HAP-1 (cell line): Measurements from ENCODE around the gene DCT.

Source experiments
- DNase-seq, 2 experiments: peaks; one replicate each; pipeline ENCODE4 v3.0.0-alpha.2; 2016 to 2020; ENCODE audit warnings: low spot score in 2 of 2
- H3K27me3 ChIP-seq: fragments of 250-450 bp; sonication (Bioruptor Pico); 2 replicates; pipeline ENCODE4 v1.5.1; 2020; ENCODE audit warnings: low read depth, mild to moderate bottlenecking, moderate library complexity
- H3K36me3 ChIP-seq: fragments of 250-450 bp; sonication (Bioruptor Pico); replicated peaks from 2 replicates; pipeline ENCODE4 v1.5.1; 2020; ENCODE audit warnings: mild to moderate bottlenecking
- H3K4me1 ChIP-seq: fragments of 250-450 bp; sonication (Bioruptor Pico); 2 replicates; pipeline ENCODE4 v1.5.1; 2020; ENCODE audit warnings: mild to moderate bottlenecking
- H3K4me3 ChIP-seq: fragments of 250-450 bp; sonication (Bioruptor Pico); 2 replicates; pipeline ENCODE4 v1.5.1; 2020; ENCODE audit warnings: mild to moderate bottlenecking, moderate library complexity
- H3K9me3 ChIP-seq: fragments of 250-450 bp; sonication (Bioruptor Pico); 2 replicates; pipeline ENCODE4 v1.5.1; 2020; ENCODE audit warnings: mild to moderate bottlenecking, moderate library complexity
- in situ Hi-C: fragments of 300-500 bp; cut with MboI; formaldehyde crosslinking; loops from 3 replicates; pipeline ENCODE4 v1.14.3; 2020; ENCODE audit warnings: low sequenced_read_pairs, inconsistent platforms, mixed read lengths

DCT gene

DNA sequence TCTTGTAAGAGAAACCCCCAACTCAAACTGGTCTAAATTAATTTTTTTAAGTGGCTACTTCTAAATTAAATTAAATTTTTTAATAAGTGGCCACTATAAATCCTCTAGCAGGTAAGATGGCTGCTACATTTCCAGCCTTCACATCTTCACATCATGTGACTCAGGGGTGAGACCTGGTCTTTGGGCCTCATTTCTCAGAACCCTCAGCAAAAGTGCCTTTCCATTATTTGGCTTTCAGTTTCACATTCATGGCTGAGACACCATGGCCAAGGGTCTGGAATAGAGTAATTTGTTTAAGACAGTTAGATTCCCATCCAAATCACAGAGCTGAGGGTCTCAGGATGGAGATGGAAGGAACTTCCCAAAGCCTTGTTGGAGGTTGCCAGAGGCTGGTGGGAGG, 47.5 kb downstream of the DCT start:
- Histone ChIP-seq H3K27me3 (no peaks in the 10 kb centered on the region), H3K4me3 (no peak overlapping the region), H3K4me1 (peaks cover 14% of the 10 kb centered on the region), H3K9me3 (no peaks in the 10 kb centered on the region), H3K36me3 (no peaks in the 10 kb centered on the region)
- in situ Hi-C loops, result loop anchor here (25.0 kb wide), 1 partner anchor 730 kb away; no protein-coding TSS in a partner anchor
- no peak for DNase-seq

DNA sequence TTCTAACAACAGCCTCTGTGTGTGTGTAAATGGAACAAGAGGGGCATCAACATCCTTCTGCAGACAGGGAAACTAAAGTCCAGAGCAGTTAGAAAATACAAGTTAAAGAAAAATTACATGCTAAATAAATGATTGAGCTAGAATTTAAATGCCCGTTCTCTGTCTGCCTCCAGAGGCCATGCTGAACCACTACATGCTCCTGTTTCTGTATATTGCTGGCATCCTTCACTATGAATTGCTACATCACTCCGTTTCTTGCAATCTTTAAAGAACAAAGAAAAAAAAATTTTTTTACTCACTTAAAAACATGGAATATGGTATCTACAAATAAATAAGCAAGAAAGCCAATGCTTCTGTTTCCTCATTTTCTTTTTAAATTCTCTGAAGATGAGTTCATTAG, 47.9 kb downstream of the DCT start:
- Histone ChIP-seq H3K4me3 (no peak overlapping the region), H3K36me3 (no peaks in the 10 kb centered on the region), H3K9me3 (no peaks in the 10 kb centered on the region), H3K27me3 (no peaks in the 10 kb centered on the region), H3K4me1 (peaks cover 14% of the 10 kb centered on the region)
- in situ Hi-C loops, result loop anchor here (25.0 kb wide), 1 partner anchor 731 kb away; no protein-coding TSS in a partner anchor
- DNase-seq, result no peak

- Histone ChIP-seq H3K9me3 (no peaks in the 10 kb centered on the region), H3K4me3 (no peak overlapping the region), H3K27me3 (peaks cover 7% of the 10 kb centered on the region; the same call in 1 of the 2 replicates), H3K36me3 (no peaks in the 10 kb centered on the region), H3K4me1 (no peaks in the 10 kb centered on the region)
- DNase-seq, result no peak
- in situ Hi-C loops, result loop anchor here (25.0 kb wide), 1 partner anchor 735 kb away; no protein-coding TSS in a partner anchor
Observed at GRCh38 chr13:94427313-94427953, 52.0 kb downstream of the DCT start.

GRCh38 chr13:94419925-94420305, 59.6 kb downstream of the DCT start:
- H3K9me3 ChIP-seq, result no peaks in the 10 kb centered on the region
- in situ Hi-C loops, result no loop called here
- H3K4me3 ChIP-seq, result no peak overlapping the region
- H3K36me3 ChIP-seq, result no peaks in the 10 kb centered on the region
- H3K27me3 ChIP-seq, result no peaks in the 10 kb centered on the region
- no peaks in the 10 kb centered on the region for H3K4me1 ChIP-seq
- DNase-seq, result no peak

GRCh38 chr13:94419304-94419924, 60.1 kb downstream of the DCT start:
- Histone ChIP-seq H3K4me1 (no peaks in the 10 kb centered on the region), H3K27me3 (no peaks in the 10 kb centered on the region), H3K36me3 (no peaks in the 10 kb centered on the region), H3K9me3 (no peaks in the 10 kb centered on the region), H3K4me3 (no peak overlapping the region)
- no peak for DNase-seq
- in situ Hi-C loops, result no loop called here

GRCh38 chr13:94417294-94417693, 62.2 kb downstream of the DCT start:
- in situ Hi-C loops, result no loop called here
- Histone ChIP-seq H3K36me3 (no peaks in the 10 kb centered on the region), H3K27me3 (no peaks in the 10 kb centered on the region), H3K9me3 (no peaks in the 10 kb centered on the region), H3K4me3 (no peak overlapping the region), H3K4me1 (no peaks in the 10 kb centered on the region)
- DNase-seq, result no peak

DNA sequence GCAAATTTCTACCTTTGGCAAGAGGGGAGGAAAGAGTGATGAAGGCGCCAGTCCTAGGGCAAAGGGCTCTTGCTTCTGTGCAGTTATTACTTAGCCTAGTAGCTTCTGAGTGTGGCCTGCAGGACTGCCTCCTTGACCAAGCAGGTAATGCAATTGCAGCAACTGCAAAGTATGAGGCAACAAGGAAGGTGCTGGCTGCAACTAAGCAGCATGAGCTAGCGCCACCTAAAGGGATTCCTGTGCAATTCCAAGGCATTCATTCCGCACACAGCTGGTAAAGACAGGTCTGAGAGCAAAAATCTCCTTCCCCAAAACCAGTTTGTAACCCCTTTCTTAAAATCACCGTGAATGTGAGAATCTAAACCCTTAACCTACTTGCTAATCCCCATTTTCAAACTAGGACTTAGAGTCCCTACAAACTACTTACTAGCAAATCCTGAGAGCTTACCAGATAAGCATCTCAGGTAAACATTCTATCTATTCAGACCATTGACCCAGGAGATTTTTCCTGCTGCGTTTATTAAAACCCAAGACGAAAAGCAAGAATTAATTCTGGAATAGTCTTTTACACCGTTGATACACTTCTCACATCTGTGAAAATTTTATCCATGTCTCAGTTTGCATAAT, 62.9 kb downstream of the DCT start:
- H3K36me3 ChIP-seq, result no peaks in the 10 kb centered on the region
- H3K4me3 ChIP-seq, result no peak overlapping the region
- peak; percentile 56 to 66 for DNase-seq

DNA sequence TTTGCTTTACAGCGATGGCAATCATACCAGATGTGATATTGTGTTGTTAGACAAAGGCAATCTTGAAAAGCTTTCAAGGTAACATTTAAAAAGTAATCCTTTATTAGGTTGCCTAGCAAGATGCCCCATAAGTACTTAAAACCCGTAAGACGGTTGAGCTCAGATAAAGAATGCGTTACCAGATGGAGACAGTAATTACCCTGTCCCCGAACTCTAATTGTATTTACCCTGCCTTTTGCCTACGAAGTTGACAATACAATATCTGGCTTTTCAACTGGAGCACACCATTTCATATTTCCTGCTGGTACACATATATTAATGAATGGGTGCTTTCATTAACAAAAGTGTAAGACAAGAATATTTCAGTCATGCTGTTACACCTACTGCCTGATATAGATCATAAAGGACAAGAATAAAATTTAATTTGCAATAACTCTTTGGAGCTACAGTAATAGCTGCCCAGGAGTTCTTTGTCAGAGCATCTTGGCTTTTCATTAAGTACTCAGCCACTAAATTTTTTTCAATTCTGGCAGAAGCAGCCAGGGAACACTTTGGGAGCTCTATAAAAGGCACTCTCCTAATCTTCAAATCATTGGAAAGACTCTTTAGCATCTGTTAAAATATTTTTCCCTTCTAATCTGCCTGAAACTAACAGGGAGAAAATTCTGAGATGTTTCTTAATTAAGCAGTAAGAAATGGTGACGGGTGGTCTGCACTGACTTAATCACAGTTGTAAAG, 63.8 kb downstream of the DCT start:
- no peak overlapping the region for H3K4me3 ChIP-seq
- no peaks in the 10 kb centered on the region for H3K36me3 ChIP-seq
- in situ Hi-C loops, result no loop called here
- H3K27me3 ChIP-seq, result no peaks in the 10 kb centered on the region
- no peaks in the 10 kb centered on the region for H3K9me3 ChIP-seq
- no peaks in the 10 kb centered on the region for H3K4me1 ChIP-seq
- DNase-seq, result no peak

More for the DNA sequence above, 62.9 kb downstream of the DCT start:
- Histone ChIP-seq H3K4me1 (no peaks in the 10 kb centered on the region), H3K9me3 (no peaks in the 10 kb centered on the region), H3K27me3 (no peaks in the 10 kb centered on the region)
- in situ Hi-C loops, result no loop called here

DNA sequence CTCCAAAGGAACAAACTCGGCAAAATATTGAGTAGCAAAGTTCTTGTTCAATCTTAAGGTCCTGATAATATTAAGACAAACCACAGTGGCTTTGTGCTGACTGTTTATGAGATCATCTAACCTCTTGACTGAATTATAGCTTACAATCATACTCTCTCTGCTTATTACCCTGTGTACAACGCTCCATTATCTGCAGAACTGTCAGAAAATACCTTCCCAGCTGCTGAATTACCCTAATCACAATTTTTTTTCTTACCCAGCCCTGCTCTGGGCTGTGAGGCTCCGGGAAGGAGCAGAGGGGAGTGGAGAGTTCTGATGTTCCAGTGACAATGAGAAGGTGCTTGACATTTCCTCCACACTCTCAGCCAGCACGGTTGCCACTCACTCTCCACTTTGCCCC, 64.8 kb downstream of the DCT start:
- DNase-seq, result no peak
- in situ Hi-C loops, result no loop called here
- Histone ChIP-seq H3K4me1 (no peaks in the 10 kb centered on the region), H3K4me3 (no peak overlapping the region), H3K9me3 (no peaks in the 10 kb centered on the region), H3K36me3 (no peaks in the 10 kb centered on the region), H3K27me3 (no peaks in the 10 kb centered on the region)

DNA sequence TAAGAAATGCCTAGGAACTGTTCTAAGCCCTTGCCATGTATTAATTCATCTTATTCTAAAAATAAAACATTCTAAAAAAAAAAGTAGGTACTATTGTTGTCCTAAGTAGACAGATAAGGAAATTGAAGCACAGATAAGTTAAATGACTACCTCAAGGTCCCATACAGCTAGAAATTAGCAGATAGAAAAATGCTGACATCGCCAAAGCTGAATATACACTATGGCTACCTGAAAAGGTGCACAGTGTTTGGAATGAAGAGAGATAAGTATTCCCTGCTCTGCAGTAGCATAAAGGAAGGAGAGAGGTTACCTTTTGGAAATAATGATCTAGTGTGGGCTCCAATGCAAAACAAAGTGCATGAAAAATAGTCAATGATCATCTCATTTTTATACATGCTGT, 65.3 kb downstream of the DCT start:
- no peak overlapping the region for H3K4me3 ChIP-seq
- no peaks in the 10 kb centered on the region for H3K9me3 ChIP-seq
- no peaks in the 10 kb centered on the region for H3K27me3 ChIP-seq
- in situ Hi-C loops, result no loop called here
- H3K36me3 ChIP-seq, result no peaks in the 10 kb centered on the region
- H3K4me1 ChIP-seq, result no peaks in the 10 kb centered on the region
- DNase-seq, result no peak

GRCh38 chr13:94413598-94413944, 65.9 kb downstream of the DCT start:
- Histone ChIP-seq H3K4me3 (no peak overlapping the region), H3K9me3 (no peaks in the 10 kb centered on the region), H3K36me3 (no peaks in the 10 kb centered on the region), H3K4me1 (no peaks in the 10 kb centered on the region), H3K27me3 (no peaks in the 10 kb centered on the region)
- in situ Hi-C loops, result no loop called here
- no peak for DNase-seq

DNA sequence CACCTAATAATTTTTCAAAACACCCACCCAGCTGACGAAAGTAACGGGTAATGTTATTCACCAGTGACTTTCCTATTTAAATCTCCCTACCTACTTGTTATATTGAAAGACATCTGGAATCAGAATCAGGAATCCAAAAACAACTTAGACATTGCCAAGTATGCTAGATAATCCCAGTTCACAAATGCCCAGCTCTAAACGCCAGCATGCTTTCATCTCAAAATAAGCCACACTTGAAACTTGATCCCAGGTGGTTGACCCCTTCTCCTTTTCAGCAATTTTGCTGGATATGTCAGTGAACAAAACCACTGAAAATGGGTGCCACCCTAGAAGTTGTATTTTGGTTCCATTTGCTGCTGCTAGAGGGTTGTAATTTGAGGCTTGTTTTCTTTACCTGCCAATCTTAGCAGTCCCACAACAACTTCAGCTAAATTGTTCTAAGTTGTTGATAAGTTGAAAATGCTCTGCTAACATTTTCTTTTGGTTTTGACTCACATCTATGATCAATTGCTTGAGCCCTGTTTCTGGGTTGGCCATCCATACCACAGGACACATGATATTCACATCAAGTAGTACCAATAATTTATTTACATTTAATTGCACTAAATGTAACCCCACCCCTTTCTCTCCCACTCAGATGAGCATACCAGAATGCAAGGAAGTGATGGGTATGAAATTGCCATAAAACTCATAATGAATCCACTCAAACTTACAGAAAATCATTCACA, 66.4 kb downstream of the DCT start:
- Histone ChIP-seq H3K4me3 (no peak overlapping the region), H3K27me3 (no peaks in the 10 kb centered on the region), H3K9me3 (no peaks in the 10 kb centered on the region), H3K4me1 (no peaks in the 10 kb centered on the region), H3K36me3 (no peaks in the 10 kb centered on the region)
- DNase-seq, result no peak
- in situ Hi-C loops, result no loop called here

- Histone ChIP-seq H3K4me1 (no peaks in the 10 kb centered on the region), H3K36me3 (no peaks in the 10 kb centered on the region), H3K4me3 (no peak overlapping the region), H3K27me3 (no peaks in the 10 kb centered on the region), H3K9me3 (no peaks in the 10 kb centered on the region)
- no peak for DNase-seq
- in situ Hi-C loops, result no loop called here
Observed at GRCh38 chr13:94411747-94412146, 67.7 kb downstream of the DCT start.
